Neural cell (in vitro differentiated cells): ENCODE data around the gene S100A1. TPM values are rescaled to one million over a fixed set of nuclear protein-coding genes. Genes with fewer than 3 reads are reported as not detected.

Experiments used
- H2AFZ ChIP-seq: fragments of 200-600, 300-800 bp; sonication (generic), shearing (Covaris generic); 2 replicates; pipeline ENCODE4 v1.6.0; 2014; ENCODE audit warnings: low read depth, mild to moderate bottlenecking, antibody characterized with exemption, low read length, moderate library complexity
- H3F3A ChIP-seq: fragments of 200-600 bp; shearing (Covaris generic); 2 replicates; pipeline ENCODE4 v1.6.1; 2016; ENCODE audit warnings: mild to moderate bottlenecking, moderate library complexity, mixed read lengths, antibody characterized with exemption, low read length; ENCODE audit not compliant: insufficient read depth, poor library complexity, severe bottlenecking
- H3K27ac ChIP-seq: fragments of 200-600, 300-800 bp; sonication (generic), shearing (Covaris generic); 2 replicates; pipeline ENCODE4 v1.5.1; 2014; ENCODE audit warnings: mild to moderate bottlenecking, low read length, moderate library complexity
- H3K27me3 ChIP-seq: fragments of 300-800, 200-600 bp; sonication (generic), shearing (Covaris generic); 2 replicates; pipeline ENCODE4 v1.6.0; 2014; ENCODE audit warnings: mild to moderate bottlenecking, low read depth, low read length, moderate library complexity; ENCODE audit not compliant: insufficient read depth
- H3K36me3 ChIP-seq: fragments of 300-800, 200-600 bp; sonication (generic), shearing (Covaris generic); 2 replicates; pipeline ENCODE4 v1.5.1; 2014; ENCODE audit warnings: mild to moderate bottlenecking, antibody characterized with exemption, low read length, moderate library complexity; ENCODE audit not compliant: insufficient read depth
- H3K4me2 ChIP-seq: fragments of 300-800, 200-600 bp; sonication (generic), shearing (Covaris generic); 2 replicates; pipeline ENCODE4 v1.6.0; 2014; ENCODE audit warnings: mild to moderate bottlenecking, low read length
- H3K4me3 ChIP-seq: fragments of 300-800, 200-600 bp; sonication (generic), shearing (Covaris generic); 2 replicates; pipeline ENCODE4 v1.5.1; 2014; ENCODE audit warnings: mild to moderate bottlenecking, low read length, moderate library complexity
- H3K79me2 ChIP-seq: fragments of 200-600 bp; shearing (Covaris generic); replicated peaks from 2 replicates; pipeline ENCODE4 v1.6.0; 2014; ENCODE audit warnings: mild to moderate bottlenecking, low read length, moderate library complexity; ENCODE audit not compliant: insufficient read depth
- H3K9ac ChIP-seq: fragments of 300-800, 200-600 bp; sonication (generic), shearing (Covaris generic); 2 replicates; pipeline ENCODE4 v1.6.1; 2016; ENCODE audit warnings: mild to moderate bottlenecking, low read length, mixed read lengths
- H3K9me2 ChIP-seq: fragments of 200-600 bp; shearing (Covaris generic); 2 replicates; pipeline ENCODE4 v1.6.1; 2016; ENCODE audit warnings: mild to moderate bottlenecking, low read length, mixed read lengths; ENCODE audit not compliant: insufficient read depth
- H3K9me3 ChIP-seq: fragments of 200-600, 300-800 bp; sonication (generic), shearing (Covaris generic); 2 replicates; pipeline ENCODE4 v1.6.1; 2016; ENCODE audit warnings: mild to moderate bottlenecking, mixed run types, low read length, moderate library complexity, mixed read lengths
- H4K20me1 ChIP-seq: fragments of 200-600 bp; shearing (Covaris generic); 2 replicates; pipeline ENCODE4 v1.6.1; 2016; ENCODE audit warnings: mild to moderate bottlenecking, mixed run types; ENCODE audit not compliant: insufficient read depth
- EP300 ChIP-seq: fragments of 450-650 bp; conservative IDR thresholded peaks from 2 replicates; pipeline ENCODE4 v1.6.1; 2014; ENCODE audit warnings: antibody characterized with exemption, mild to moderate bottlenecking, moderate library complexity; ENCODE audit not compliant: poor library complexity, severe bottlenecking
- EZH2 ChIP-seq: fragments of 200-600, 300-800 bp; shearing (Covaris generic), sonication (generic); IDR thresholded peaks from 2 replicates; pipeline ENCODE4 v1.6.1; 2014; ENCODE audit warnings: antibody characterized with exemption, low read length, borderline replicate concordance, mild to moderate bottlenecking; ENCODE audit not compliant: insufficient read depth, poor library complexity, severe bottlenecking
- MXI1 ChIP-seq: fragments of 450-650 bp; conservative IDR thresholded peaks from 2 replicates; pipeline ENCODE4 v1.6.1; 2014; ENCODE audit warnings: antibody characterized with exemption, mild to moderate bottlenecking; ENCODE audit not compliant: poor library complexity, severe bottlenecking
- POLR2AphosphoS5 ChIP-seq: IDR thresholded peaks from 2 replicates; pipeline ENCODE4 v1.6.1; 2012
- RAD21 ChIP-seq: fragments of 450-650 bp; conservative IDR thresholded peaks from 2 replicates; pipeline ENCODE4 v1.6.1; 2014; ENCODE audit warnings: antibody characterized with exemption, mild to moderate bottlenecking, moderate library complexity
- REST ChIP-seq: IDR thresholded peaks from 2 replicates; pipeline ENCODE4 v1.6.1; 2012; ENCODE audit warnings: borderline replicate concordance
- SMC3 ChIP-seq: fragments of 450-650 bp; conservative IDR thresholded peaks from 2 replicates; pipeline ENCODE4 v1.6.1; 2014; ENCODE audit warnings: antibody characterized with exemption, mild to moderate bottlenecking, moderate library complexity; ENCODE audit not compliant: poor library complexity
- TAF1 ChIP-seq: IDR thresholded peaks from 2 replicates; pipeline ENCODE4 v1.6.1; 2012; ENCODE audit warnings: low read depth
- polyA plus RNA-seq: library from polyadenylated mRNA; depleted of rRNA; stranded (reverse); fragments of >200 nt; gene quantifications from 2 replicates; pipeline ENCODE4 v1.2.3, GENCODE V29; 2014
- TF ChIP-seq, protein P1 (sequence below): fragments of 450-650 bp; IDR thresholded peaks from 2 replicates; pipeline ENCODE4 v1.5.1; 2014; ENCODE audit warnings: antibody characterized with exemption, mild to moderate bottlenecking, moderate library complexity; ENCODE audit not compliant: poor library complexity, severe bottlenecking

Gene S100A1
- polyA plus RNA-seq, 1 donor from 2014 or later = not detected

DNA sequence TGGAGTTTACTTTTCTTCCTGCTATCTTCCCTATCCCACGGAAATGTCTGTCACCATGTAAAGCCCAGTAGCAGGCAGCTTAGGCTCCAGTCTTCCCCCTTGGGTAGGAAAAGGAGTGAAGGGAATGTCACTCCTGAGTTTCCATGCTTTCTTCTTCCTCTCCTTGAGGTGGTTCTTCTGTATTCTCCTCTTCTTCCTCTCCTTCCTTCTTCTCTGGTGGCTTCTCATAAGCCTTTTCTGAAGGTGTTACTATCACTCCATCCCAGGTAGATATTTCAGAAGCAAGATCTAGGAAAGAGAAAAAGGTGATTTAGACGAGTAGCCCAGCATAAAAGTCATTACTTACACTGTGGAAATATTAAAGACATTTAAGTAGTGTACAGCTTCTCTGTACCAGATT is 34.0 kb downstream of the S100A1 start:
- Histone ChIP-seq H3K4me3 (no peak overlapping the region), H3K9me2 (no peaks in the 10 kb centered on the region), H3K36me3 (peaks cover 2% of the 10 kb centered on the region), H3K79me2 (peaks cover 15% of the 10 kb centered on the region), H3K9ac (no peak overlapping the region), H3K4me2 (no peak overlapping the region), H4K20me1 (no peaks in the 10 kb centered on the region), H3K27ac (no peak overlapping the region), H3F3A (peaks cover 3% of the 10 kb centered on the region), H3K27me3 (no peaks in the 10 kb centered on the region), H3K9me3 (no peaks in the 10 kb centered on the region), H2AFZ (no peak overlapping the region)
- no peak for TF ChIP-seq TAF1
- no peak for TF ChIP-seq MXI1
- TF ChIP-seq REST = no peak
- no peak for TF ChIP-seq RAD21
- TF ChIP-seq, protein P1, sequence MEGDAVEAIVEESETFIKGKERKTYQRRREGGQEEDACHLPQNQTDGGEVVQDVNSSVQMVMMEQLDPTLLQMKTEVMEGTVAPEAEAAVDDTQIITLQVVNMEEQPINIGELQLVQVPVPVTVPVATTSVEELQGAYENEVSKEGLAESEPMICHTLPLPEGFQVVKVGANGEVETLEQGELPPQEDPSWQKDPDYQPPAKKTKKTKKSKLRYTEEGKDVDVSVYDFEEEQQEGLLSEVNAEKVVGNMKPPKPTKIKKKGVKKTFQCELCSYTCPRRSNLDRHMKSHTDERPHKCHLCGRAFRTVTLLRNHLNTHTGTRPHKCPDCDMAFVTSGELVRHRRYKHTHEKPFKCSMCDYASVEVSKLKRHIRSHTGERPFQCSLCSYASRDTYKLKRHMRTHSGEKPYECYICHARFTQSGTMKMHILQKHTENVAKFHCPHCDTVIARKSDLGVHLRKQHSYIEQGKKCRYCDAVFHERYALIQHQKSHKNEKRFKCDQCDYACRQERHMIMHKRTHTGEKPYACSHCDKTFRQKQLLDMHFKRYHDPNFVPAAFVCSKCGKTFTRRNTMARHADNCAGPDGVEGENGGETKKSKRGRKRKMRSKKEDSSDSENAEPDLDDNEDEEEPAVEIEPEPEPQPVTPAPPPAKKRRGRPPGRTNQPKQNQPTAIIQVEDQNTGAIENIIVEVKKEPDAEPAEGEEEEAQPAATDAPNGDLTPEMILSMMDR = no peak
- no peak for TF ChIP-seq SMC3
- TF ChIP-seq EP300 = no peak
- TF ChIP-seq EZH2 = no peak
- no peak for TF ChIP-seq POLR2AphosphoS5

DNA sequence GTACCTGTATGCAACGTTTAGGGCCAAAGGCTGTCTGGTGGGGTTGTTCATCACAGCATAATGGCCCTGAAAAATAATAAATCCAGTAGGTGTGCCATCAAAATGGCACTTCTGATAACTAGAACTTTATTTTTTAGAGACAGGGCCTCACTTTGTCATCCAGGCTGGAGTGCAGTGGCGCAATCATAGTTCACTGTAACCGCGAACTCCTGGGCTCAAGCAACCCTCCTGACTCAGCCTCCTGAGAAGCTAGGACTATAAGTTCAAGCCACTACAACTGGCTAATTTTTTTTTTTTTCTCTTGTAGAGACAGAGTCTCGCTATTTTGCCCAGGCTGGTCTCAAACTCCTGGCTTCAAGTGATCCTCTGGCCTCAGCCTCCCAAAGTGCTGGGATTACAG is 35.0 kb downstream of the S100A1 start:
- H3K27me3 ChIP-seq = no peaks in the 10 kb centered on the region
- H3K79me2 ChIP-seq = peaks cover 19% of the 10 kb centered on the region
- H3K9me3 ChIP-seq = no peaks in the 10 kb centered on the region
- H3K4me3 ChIP-seq = no peak overlapping the region
- TF ChIP-seq, protein P1 = no peak
- TF ChIP-seq RAD21 (no peak), EZH2 (no peak), REST (no peak), MXI1 (no peak), EP300 (no peak), SMC3 (no peak), TAF1 (no peak), POLR2AphosphoS5 (no peak)
- no peaks in the 10 kb centered on the region for H3K9me2 ChIP-seq
- H3K36me3 ChIP-seq = peaks cover 10% of the 10 kb centered on the region
- no peak overlapping the region for H2AFZ ChIP-seq
- H3K27ac ChIP-seq = no peak overlapping the region
- H3K9ac ChIP-seq = no peak overlapping the region
- peaks cover 3% of the 10 kb centered on the region for H3F3A ChIP-seq
- no peak overlapping the region for H3K4me2 ChIP-seq
- no peaks in the 10 kb centered on the region for H4K20me1 ChIP-seq
